GM12892 (cell line): Measurements from ENCODE around the gene GNAZ.

Experiments used
- POLR2A ChIP-seq: IDR thresholded peaks from 2 replicates; pipeline ENCODE4 v1.6.1; 2011; ENCODE audit warnings: low read depth, low read length, control low read depth
- POLR2AphosphoS5 ChIP-seq: IDR thresholded peaks from 2 replicates; pipeline ENCODE4 v1.6.1; 2011; ENCODE audit warnings: low read depth, low read length, control low read depth
- TAF1 ChIP-seq: IDR thresholded peaks from 2 replicates; pipeline ENCODE4 v1.6.1; 2011; ENCODE audit warnings: low read depth, mild to moderate bottlenecking, control low read depth, low read length, borderline replicate concordance

GRCh38 chr22:23159291-23159630 is 88.9 kb downstream of the GNAZ start:
- no peak for TF ChIP-seq POLR2A
- TF ChIP-seq POLR2AphosphoS5: no peak
- TF ChIP-seq TAF1: no peak
